Stromal cell of bone marrow (primary cell): Measurements from ENCODE around the gene MRPS18B.

Experiments used
- DNase-seq: peaks from one replicate; pipeline ENCODE4 v3.0.0-alpha.2; 2012; ENCODE audit warnings: low read depth

The MRPS18B gene

DNA sequence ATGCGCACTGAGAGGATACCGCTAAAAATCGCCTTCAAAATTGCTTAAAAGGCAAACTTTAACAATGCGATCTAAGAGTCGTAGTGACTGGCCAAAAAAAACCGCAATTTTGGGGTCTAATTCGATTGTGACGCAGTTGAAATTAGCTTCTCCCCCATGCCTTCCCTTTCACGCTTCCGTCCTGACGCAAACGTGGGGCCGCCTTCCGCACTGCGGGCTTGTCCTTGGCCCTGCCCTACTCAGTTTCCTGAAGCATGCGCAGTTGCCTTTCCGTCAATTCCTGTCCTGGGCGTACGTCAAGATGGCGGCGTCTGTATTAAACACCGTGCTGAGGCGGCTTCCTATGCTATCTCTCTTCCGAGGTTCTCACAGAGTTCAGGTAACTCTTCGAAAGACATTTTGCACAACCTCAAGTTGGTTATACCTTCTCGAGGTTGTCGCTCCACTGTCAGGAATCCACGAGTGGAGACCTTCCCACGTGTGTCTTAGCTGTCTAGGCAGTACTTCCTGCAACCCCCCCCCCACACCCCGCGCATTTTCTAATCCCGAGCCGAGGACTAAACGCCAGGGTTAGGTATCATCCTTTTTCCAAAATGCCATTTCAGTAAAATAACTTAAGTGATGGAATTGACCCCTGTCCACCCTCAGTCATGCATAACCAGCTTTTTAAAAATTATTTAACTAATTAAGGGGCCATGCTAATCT, at the start of gene MRPS18B:
TSS of gene MRPS18B (plus strand) at position 276 of the 705 bp plus-strand sequence. CDS start at position 302, 26 bp downstream.
- peak; percentile 98 for DNase-seq

DNA sequence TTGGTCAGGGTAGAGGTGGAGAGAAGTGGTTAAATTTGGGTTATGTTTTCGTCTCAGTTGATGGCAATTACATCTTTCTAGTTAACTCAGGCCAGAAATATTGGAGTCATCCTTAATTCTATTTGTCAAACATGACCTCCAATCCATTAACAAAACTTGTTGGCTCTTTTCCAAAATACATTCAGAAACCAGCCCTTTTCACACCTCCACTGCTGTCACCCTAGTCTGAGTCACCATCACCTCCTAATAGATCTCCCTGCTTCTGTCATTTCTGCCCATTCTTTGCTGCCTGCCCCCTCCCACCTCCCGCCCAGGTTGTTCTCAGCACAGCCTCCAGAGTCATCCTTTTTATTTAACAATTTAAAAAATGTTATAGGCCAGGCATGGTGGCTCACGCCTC, 49.4 kb upstream of the MRPS18B start:
- no peak for DNase-seq

DNA sequence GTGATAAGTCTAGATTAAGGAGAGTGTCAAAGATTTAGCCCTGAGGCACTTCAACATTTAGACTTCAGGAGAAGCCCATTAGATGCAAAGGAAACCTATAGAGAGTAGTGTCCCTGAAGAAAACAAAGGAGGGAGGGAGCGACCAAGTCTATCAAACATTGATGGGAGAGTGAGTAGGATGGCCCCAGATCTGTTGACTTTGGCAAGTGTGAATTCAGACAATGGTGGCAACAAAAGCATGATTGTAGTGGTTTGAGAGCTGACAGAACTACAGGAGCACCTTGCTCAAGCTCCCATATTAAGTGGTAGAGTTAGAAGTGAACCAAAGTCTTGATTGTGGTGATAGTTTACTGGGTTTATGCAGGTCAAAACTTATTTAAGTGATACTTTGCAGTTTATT, 47.4 kb upstream of the MRPS18B start:
- no peak for DNase-seq

DNA sequence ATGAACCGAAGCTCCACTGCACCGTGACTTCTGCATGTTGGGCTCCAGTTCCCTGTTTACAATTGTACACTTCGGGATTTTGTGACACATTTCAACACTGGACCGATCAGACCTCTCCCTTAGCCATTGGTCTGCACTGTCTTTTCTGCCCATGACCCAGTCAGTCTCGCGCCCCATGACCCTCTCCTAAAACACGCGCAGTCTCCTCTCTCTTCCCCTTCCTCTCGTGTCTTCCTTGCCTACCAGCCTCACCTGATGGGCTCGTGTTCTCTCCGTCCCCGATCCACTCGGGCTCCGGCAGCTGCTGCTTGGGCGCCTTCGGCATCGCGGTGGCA, 46.9 kb upstream of the MRPS18B start:
- DNase-seq: no peak

DNA sequence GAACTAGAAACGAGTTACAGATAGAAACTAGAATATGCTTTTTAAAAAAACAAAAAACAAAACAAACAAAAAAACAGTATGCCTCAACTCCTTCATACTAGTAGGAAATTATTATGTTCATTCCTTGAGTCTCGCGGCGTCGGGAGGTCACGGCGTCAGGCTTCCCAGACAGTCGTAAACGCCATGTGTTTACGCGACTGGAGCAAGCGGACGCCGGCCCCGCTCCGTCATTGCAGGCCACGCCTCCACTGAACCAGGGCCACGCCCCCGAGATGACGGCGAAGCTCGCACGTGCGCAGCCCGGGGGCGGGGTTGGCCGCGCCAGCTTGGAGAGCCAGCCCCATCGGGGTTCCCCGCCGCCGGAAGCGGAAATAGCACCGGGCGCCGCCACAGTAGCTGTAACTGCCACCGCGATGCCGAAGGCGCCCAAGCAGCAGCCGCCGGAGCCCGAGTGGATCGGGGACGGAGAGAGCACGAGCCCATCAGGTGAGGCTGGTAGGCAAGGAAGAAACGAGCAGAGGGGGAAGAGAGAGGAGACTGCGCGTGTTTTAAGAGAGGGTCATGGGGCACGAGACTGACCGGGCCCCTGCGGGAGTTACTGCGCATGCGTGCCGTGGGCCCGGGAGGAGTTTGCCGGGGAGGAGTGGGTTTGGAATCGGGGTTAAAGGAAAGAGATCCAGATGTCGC, 46.4 kb upstream of the MRPS18B start, which contains the start of gene ABCF1:
TSS of gene ABCF1 (plus strand) at position 368 of the 687 bp plus-strand sequence. CDS start at position 414, 46 bp downstream.
- DNase-seq: peak; percentile 94

DNA sequence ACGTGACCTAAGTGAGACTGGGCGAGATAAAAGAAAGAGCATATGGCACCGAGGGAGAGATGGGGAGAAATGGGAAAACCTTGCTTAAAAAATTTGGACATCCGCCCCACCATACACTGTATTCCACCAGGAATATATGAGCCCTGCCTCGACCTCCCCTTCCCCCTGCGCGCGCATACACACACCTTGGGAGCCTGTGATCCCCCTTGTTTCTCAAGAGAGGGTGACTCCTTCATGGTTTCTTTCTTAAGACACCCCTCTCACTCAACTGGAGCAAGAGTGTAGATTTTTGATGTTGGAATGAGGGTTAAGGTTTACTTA, 45.9 kb upstream of the MRPS18B start:
- no peak for DNase-seq

DNA sequence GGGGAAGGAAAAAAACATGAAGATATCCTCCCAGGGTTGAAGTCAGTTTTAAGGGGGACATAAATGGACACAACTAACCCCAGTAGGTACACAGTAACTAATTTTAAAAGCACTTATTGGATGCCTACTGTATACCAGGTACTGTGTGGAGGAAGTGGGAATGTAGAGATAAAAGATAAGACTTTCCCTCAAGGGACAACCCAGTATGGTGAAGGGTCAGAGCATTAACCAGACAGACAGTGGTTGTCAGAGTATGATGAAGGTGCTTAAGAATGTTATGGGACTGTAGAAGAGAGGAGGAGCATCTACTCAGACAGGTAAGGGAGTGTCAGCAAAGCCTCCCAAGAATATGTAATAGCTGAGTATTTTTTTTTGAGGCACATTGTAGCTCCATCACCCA, 45.5 kb upstream of the MRPS18B start:
- DNase-seq: no peak

DNA sequence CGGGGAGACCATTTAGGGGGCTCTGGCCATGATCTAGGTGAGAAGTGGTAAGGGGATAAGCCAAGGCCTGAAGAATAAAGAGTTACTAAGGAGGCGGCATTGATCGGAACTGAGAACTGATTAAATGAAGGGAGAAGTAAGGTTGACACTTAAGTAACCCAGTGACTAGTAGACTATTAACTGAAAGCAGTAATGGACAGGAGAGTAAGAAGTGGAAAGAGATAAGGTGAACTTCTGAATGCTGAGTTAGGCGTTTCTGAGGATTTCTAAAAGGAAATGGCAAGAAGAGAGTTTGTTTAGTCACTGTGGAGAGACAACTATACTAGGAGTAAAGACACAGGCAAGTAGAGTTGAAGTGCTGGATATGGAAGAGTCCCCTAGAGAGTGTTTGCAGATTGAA, 44.5 kb upstream of the MRPS18B start:
- no peak for DNase-seq

DNA sequence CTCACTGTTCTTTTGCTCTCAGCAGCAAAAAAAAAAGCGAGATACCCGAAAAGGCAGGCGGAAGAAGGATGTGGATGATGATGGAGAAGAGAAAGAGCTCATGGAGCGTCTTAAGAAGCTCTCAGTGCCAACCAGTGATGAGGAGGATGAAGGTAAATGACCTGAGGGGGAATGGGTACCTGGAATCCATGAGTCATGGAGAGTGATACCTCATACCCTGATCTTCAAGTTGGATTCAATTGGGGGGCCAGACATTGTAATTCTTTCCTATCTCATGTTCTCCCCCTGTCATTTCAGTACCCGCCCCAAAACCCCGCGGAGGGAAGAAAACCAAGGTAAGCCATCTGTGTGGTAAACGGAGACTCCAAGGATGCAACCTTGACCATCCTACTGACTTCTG, 39.6 kb upstream of the MRPS18B start:
- no peak for DNase-seq

DNA sequence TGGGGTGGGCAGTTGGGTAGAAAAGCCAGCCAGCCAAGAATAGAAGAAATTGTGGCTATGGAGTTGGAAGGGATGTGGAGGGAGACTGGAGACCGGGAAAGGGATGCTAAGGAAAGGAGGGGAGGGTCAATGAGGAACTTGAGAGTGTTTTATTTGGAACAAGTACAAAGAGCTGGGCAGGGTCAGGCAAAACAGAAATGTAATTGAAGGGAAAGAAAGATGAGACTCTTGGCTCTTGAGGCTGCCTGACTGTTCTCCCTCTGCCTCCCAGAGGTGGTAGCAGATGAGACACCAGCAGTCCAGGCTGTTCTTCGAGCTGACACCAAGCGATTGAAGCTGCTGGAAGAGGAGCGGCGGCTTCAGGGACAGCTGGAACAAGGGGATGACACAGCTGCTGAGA, 33.7 kb upstream of the MRPS18B start:
- no peak for DNase-seq

DNA sequence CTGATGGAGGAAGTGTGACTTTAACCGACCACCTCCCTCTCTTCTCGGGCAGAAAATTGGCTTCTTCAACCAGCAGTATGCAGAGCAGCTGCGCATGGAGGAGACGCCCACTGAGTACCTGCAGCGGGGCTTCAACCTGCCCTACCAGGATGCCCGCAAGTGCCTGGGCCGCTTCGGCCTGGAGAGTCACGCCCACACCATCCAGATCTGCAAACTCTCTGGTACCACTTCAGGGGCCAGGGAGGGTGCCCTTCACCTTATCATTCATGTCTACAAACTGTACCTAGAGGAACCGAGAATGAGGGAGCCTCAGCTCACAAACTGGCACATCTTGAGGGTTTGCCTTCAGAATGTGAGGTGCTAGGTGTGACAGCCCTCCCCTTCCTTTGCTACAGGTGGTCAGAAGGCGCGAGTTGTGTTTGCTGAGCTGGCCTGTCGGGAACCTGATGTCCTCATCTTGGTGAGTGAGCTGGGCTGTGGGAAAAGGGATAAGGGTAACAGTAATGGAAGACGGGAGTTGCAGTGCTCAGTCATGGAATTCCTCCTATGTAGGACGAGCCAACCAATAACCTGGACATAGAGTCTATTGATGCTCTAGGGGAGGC, 27.8 kb upstream of the MRPS18B start:
- no peak for DNase-seq

DNA sequence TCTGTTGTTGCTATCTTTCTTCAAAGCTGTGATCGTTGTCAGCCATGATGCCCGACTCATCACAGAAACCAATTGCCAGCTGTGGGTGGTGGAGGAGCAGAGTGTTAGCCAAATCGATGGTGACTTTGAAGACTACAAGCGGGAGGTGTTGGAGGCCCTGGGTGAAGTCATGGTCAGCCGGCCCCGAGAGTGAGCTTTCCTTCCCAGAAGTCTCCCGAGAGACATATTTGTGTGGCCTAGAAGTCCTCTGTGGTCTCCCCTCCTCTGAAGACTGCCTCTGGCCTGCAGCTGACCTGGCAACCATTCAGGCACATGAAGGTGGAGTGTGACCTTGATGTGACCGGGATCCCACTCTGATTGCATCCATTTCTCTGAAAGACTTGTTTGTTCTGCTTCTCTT, 27.1 kb upstream of the MRPS18B start:
- DNase-seq: no peak

DNA sequence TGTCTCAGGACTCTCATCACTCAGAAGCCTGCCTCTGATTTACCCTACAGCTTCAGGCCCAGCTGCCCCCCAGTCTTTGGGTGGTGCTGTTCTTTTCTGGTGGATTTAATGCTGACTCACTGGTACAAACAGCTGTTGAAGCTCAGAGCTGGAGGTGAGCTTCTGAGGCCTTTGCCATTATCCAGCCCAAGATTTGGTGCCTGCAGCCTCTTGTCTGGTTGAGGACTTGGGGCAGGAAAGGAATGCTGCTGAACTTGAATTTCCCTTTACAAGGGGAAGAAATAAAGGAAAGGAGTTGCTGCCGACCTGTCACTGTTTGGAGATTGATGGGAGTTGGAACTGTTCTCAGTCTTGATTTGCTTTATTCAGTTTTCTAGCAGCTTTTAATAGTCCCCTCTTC, 26.6 kb upstream of the MRPS18B start:
- no peak for DNase-seq

DNA sequence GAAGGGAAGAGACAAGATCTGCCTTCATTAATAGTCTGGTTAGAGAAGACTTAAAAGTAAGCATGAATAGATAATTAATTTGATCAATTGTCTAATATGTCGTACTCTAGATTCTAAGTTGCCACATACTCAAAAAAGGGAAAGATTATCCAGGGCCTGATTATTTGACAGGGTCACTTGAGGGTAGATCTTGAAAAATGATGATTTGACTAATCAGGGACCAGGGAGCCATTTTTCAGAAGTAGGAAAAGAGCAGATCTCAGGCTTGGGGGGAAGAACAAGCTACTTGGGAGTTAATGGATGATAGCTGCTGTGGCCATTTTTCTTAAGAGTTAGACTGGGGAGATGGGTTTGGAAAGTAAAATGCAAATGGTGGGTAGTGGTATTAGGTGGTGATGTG, 25.4 kb upstream of the MRPS18B start:
- DNase-seq: no peak

DNA sequence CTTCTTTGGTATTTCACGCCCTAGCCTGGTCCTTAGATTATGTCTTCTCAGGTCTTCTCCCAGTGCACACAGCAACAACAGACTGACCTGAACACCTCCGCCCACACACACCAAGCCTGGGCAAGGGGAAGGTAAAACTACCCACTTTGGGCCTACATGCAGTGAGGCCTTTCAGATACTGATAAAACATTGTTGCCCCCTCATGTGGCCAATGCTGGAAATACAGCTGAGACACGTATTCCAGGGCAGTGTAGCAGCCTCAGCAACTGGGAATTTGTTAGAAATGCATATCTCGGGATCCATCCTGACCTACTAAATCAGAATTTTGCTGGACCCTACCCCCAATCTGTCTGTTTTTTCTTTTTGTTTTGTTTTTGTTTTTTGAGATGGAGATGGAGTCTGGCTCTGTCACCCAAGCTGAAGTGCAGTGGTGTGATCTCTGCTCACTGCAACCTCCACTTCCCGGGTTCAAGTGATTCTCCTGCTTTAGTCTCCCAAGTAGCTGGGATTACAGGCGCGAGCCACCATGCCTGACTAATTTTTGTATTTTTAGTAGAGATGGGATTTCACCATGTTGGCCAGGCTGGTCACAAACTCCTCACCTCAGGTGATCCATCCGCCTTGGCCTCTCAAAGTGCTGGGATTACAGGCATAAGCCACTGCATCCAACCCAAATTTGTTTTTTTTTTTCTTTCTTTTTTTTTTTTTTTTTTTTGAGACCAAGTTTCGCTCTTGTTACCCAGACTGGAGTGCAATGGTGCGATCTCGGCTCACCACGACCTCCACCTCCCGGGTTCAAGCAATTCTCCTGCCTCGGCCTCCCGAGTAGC, 20.1 kb upstream of the MRPS18B start:
- peak; percentile 60 for DNase-seq

DNA sequence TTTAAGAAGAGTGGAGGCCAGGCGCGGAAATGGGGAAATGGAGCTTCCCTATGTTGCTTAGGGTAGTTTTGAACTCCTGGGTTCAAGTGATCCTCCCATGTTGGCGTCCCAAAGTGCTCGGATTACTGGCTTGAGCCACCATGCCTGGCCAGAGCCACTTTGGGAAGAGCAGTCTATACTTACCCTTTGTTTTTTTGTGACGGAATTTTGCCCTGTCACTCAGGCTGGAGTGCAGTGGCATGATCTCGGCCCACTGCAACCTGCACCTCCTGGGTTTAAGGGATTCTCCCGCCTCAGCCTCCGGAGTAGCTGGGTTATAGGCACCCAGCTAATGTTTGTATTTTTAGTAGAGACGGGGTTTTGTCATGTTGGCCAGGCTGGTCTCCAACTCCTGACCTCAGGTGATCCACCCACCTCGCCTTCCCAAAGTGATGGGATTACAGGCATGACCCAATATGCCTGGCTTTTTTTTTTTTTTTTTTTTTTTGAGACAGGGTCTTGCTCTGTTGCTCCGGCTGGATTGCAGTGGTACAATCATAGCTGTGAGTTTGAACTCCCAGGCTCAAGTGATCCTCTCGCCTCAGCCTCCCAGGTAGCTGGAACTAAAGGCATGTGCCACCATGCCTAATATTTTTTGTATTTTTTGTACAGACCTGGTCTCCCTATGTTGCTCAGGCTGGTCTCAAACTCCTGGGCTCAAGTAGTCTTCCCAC, 18.6 kb upstream of the MRPS18B start:
- no peak for DNase-seq

DNA sequence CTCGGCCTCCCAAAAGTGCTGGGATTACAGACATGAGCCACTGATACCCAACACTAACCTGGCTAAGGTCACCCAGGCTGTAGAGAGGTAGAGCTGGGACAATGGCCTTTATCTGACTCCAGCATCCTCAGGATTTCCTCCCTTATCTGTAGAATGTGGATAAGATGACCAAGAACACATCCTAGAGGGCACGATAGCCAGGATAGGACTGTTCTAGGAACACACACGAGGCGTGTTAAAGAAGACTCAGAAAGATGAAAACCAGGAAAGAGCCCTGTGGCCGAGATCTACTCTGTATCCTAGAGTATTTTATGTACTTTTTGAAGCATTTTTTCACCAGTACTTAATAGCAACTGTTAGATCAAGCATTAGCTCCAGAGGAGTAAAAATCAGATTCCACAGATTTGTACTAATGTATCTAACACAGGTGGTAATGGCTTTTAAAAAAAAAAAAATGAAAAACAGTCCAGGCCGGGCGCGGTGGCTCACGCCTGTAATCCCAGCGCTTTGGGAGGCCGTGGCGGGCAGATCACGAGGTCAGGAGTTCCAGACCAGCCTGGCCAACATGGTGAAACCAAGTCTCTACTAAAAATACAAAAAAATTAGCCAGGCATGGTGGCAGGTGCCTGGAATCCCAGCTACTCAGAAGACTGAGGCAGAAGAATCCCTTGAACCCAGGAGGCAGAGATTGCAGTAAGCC, 17.9 kb upstream of the MRPS18B start:
- DNase-seq: no peak

DNA sequence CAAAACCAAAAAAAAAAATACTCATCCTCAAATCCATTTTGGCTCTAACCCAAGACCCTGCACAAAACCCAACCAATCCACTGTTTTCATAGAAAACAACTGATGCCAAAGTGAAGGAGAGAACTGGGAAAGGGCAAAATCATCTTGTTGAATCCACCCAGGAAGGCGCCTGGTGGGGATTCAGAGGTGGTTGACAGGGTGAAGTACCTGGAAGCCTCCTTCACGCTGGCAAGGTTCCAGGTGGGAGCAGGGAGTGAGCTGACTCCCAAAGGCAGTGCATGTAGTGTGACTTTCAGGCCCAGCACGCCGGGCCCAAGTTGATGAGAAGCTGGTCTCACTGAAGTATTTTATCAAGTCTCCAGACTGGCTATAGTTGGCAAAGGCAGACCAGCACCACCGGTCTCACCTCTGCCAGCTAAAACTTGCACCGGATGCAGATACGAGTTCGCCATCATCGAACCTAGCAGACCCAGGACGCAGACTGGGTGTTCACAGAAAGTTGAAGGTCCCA, 17.1 kb upstream of the MRPS18B start:
- DNase-seq: no peak

DNA sequence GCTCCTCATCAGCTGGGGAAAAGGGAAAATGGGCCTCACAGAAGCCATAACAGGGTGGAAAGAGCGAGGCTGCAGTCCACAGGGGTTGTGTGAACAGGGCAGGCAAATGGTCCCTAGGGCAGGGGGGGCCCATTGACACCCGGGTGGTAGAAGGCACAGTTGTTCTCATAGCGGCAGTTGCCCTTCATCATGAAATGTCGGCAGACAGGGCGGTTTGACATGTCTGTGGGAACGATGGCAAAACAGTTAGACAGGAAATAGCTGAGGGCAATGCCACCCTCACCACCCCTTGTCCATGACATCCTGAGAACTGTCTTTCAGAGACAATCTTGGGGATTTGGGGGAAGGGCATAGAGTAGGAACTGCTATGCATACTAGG, 16.2 kb upstream of the MRPS18B start:
- no peak for DNase-seq

DNA sequence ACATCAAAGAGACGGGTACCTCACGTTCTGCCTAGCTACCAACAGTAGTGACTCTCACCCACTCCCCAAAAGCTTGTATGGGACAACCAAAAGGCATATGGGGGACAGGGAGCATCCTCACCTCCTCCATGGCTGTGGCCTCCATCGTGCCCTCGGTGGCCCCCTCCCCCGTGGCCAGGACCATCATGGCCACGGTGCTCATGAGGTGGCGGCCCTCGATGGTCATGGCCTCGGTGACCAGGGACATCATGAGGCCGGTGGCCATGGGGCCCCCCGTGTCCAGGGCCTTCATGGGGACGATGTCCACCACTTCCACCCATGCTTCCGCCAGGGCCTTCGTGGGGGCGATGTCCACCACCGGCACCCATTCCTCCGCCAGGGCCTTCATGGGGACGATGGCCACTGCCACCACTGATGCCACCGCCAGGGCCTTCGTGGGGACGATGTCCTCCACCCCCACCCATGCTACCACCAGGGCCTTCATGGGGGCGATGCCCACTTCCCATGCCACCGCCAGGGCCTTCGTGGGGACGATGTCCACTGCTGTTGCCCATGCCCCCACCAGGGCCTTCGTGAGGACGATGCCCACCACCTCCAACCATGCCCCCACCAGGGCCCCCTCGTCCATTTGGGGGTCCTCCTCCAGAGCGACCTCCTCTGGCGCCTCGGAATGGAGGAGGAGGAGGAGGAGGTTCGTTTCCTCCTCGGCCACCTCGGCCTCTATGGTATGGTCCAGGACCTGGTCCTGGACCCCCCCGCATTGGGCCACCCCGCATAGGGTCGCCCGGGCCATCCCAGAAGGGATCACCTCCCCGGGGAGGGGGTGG, 15.6 kb upstream of the MRPS18B start:
- DNase-seq: no peak
